Calu3 (cell line): ENCODE data around the gene IGSF9B. TPM values are rescaled to one million over a fixed set of nuclear protein-coding genes. Genes with fewer than 3 reads are reported as not detected.

Source experiments
- BruUV-seq: library from RNA; stranded (reverse); fragments of 400-500 nt; replicated peaks from 2 replicates; lab custom pipeline; 2021; lab: Mats Ljungman, UMichigan
- CTCF ChIA-PET: fragments of 300-600 bp; sonication (Branson Sonifier 250); formaldehyde crosslinking; loops from one replicate; lab custom pipeline; 2022; ENCODE audit warnings: antibody characterized with exemption; lab: Charles Lee
- DNase-seq: peaks from one replicate; pipeline ENCODE4 v3.0.0; 2022
- H3K27ac Mint-ChIP-seq: one replicate; pipeline ENCODE4 v1.8.0; 2022; ENCODE audit warnings: mixed read lengths; ENCODE audit not compliant: unreplicated experiment
- H3K27me3 Mint-ChIP-seq: one replicate; pipeline ENCODE4 v1.8.0; 2022; ENCODE audit warnings: mixed read lengths; ENCODE audit not compliant: unreplicated experiment
- H3K36me3 Mint-ChIP-seq: one replicate; pipeline ENCODE4 v1.8.0; 2022; ENCODE audit warnings: mild to moderate bottlenecking, moderate library complexity, mixed read lengths; ENCODE audit not compliant: insufficient read depth, unreplicated experiment
- H3K4me1 Mint-ChIP-seq: one replicate; pipeline ENCODE4 v1.8.0; 2022; ENCODE audit warnings: mild to moderate bottlenecking, low read depth, mixed read lengths; ENCODE audit not compliant: unreplicated experiment
- H3K4me3 Mint-ChIP-seq: one replicate; pipeline ENCODE4 v1.8.0; 2022; ENCODE audit warnings: mild to moderate bottlenecking, low read depth, moderate library complexity, mixed read lengths; ENCODE audit not compliant: unreplicated experiment
- H3K9me3 Mint-ChIP-seq: one replicate; pipeline ENCODE4 v1.8.0; 2022; ENCODE audit warnings: low read depth, mixed read lengths; ENCODE audit not compliant: unreplicated experiment
- intact Hi-C: fragments of 100-400 bp; cut with micrococcal nuclease; formaldehyde crosslinking; loops from one replicate; pipeline ENCODE4 v1.10.0; 2022; ENCODE audit not compliant: unreplicated experiment
- total RNA-seq: library from RNA; stranded (reverse); gene quantifications from 2 replicates; pipeline ENCODE4 v1.2.3, GENCODE V29; 2022
- TF ChIP-seq, protein P1 (sequence below): fragments of 200-600 bp; IDR thresholded peaks from one replicate; pipeline ENCODE4 v1.8.0; 2022; ENCODE audit warnings: antibody characterized with exemption; ENCODE audit not compliant: unreplicated experiment

The IGSF9B gene
- total RNA-seq, 1 experiment from 2014 or later, result 13.2 TPM

DNA sequence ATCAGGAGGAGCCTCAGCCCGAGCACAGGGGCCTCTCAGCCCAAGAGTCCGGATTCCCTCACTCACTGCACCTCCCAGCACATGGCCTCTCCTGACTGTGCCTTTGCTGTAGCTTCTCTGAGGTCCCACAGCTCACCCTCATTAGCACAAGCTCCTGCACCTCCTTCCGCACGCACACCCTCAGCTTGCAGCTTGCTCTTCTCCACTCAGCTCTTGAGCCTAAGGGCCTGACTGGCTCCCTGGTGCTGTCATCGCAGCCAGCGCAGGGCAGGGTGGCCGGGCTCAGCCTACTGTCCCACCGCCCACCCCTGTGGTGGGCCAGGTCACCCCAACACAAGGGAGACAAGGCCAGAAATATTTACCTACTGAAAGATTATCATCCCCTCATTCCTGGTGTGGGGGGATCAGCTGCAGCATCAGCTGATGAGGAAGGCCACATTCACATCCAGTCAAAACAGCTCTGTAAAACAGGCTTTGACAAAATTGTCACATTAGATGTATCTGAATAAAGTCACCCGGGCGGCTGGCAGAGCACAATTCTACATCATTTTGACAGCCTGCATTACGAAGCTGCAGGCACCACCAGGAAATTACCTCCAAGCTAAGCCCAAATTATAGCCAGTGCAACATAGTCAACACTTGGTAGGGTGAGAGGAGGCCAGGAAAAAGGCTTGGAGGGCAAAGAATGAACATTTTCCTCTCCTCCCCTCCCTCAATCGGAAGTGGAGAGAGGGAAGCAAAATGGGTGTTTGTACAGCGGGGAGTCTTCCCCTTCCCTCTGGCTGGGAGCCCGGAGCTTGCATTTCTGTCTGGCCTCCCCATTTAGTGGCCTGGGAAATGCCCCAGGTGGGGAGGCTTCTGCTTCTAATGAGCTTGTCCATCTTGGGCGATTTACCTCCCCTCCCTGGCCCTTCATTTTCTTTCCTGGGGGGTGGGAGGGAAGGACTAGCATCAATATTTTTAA, 29.5 kb upstream of the IGSF9B start:
- Mint-ChIP-seq H3K27ac (no peak overlapping the region), H3K27me3 (peaks cover 89% of the 10 kb centered on the region), H3K9me3 (no peaks in the 10 kb centered on the region), H3K4me1 (no peaks in the 10 kb centered on the region), H3K4me3 (no peak overlapping the region), H3K36me3 (no peaks in the 10 kb centered on the region)
- no TSS peak for BruUV-seq
- intact Hi-C loops, result no loop called here
- TF ChIP-seq, protein P1, sequence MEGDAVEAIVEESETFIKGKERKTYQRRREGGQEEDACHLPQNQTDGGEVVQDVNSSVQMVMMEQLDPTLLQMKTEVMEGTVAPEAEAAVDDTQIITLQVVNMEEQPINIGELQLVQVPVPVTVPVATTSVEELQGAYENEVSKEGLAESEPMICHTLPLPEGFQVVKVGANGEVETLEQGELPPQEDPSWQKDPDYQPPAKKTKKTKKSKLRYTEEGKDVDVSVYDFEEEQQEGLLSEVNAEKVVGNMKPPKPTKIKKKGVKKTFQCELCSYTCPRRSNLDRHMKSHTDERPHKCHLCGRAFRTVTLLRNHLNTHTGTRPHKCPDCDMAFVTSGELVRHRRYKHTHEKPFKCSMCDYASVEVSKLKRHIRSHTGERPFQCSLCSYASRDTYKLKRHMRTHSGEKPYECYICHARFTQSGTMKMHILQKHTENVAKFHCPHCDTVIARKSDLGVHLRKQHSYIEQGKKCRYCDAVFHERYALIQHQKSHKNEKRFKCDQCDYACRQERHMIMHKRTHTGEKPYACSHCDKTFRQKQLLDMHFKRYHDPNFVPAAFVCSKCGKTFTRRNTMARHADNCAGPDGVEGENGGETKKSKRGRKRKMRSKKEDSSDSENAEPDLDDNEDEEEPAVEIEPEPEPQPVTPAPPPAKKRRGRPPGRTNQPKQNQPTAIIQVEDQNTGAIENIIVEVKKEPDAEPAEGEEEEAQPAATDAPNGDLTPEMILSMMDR, result no peak
- DNase-seq, result no peak
- CTCF ChIA-PET, result no interaction called here

DNA sequence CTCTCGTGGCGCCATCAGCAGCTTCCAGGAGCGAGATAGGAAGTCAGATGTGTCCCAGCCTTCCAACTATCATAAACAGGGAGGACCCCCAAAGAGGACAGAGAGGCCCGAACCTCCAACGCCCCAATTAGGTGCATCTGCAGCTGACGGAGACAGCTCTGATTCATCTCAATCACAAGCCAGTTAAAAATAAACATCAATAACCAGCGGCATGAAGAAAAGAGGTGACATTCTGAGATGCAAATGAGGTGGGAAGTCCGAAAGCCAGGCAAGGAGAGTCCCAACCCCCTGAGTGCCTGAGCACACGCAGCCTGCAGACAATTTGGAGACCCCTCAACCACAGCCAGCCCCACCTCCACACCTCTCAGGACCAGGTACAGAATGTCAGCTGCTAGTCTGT, 28.1 kb upstream of the IGSF9B start:
- DNase-seq, result no peak
- CTCF ChIA-PET, result no interaction called here
- Mint-ChIP-seq H3K4me1 (no peaks in the 10 kb centered on the region), H3K9me3 (no peaks in the 10 kb centered on the region), H3K36me3 (no peaks in the 10 kb centered on the region), H3K27ac (no peak overlapping the region), H3K4me3 (no peak overlapping the region), H3K27me3 (peaks cover 87% of the 10 kb centered on the region)
- no TSS peak for BruUV-seq
- intact Hi-C loops, result no loop called here
- TF ChIP-seq, protein P1, result no peak

DNA sequence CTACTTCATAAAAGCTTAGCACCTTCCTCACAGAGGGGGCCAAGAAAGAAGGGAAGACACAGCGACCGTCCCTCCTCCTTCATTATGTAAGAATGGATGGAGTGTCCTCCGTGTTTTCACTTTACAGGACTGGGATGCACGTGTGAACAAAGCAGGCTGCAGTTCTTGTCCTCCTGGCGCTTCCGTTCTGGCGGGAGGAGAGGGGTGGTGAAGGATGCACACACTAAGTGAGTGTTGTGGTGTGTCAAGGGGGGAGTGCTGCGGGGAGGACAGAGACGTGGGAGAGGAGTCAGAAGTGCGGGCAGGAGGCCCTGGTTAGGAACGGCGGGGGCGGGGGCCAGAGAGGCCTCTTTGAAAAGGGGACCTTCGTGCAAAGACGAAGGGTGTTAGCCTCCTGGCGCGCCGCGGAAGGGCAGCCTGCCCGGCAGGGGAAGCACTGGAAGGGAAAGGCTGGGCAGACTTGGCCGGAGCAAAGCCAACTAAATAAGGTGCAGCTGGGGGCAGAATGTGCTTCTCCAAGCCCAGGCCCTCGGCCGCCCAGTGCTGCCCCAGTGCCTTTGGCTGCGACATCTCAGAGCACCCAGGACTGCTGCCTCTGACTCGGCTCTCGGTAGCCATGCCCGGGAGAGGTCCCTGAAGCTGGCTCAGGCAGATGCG, 27.0 kb upstream of the IGSF9B start:
- CTCF ChIA-PET, result no interaction called here
- H3K4me1 Mint-ChIP-seq, result no peaks in the 10 kb centered on the region
- peaks cover 81% of the 10 kb centered on the region for H3K27me3 Mint-ChIP-seq
- DNase-seq, result no peak
- TF ChIP-seq, protein P1, result no peak
- H3K36me3 Mint-ChIP-seq, result no peaks in the 10 kb centered on the region
- intact Hi-C loops, result no loop called here
- H3K27ac Mint-ChIP-seq, result no peak overlapping the region
- H3K4me3 Mint-ChIP-seq, result no peak overlapping the region
- BruUV-seq, result no TSS peak
- H3K9me3 Mint-ChIP-seq, result no peaks in the 10 kb centered on the region

DNA sequence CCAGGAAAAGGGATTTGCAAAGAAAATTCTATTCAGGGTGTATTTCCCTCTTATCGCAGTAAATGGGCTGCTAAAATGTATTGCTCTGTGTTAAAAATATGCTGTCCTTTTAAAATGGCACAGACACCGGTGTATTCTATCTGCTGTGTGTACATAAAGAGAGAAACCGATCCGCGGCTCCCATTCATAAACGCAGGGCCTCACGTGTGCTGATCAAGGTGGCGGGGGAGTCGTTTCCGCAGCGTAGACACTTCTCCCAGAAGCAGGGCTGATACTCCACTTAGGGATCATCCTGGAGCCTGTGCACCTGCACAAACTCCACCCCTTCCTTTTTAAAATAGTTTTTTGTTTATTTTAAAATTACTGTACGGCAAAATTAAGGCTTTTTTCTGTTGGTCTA, 26.1 kb upstream of the IGSF9B start:
- DNase-seq, result no peak
- BruUV-seq, result no TSS peak
- TF ChIP-seq, protein P1, result no peak
- no peak overlapping the region for H3K4me3 Mint-ChIP-seq
- CTCF ChIA-PET, result no interaction called here
- no peaks in the 10 kb centered on the region for H3K4me1 Mint-ChIP-seq
- intact Hi-C loops, result no loop called here
- H3K27me3 Mint-ChIP-seq, result peaks cover 81% of the 10 kb centered on the region
- no peak overlapping the region for H3K27ac Mint-ChIP-seq
- H3K36me3 Mint-ChIP-seq, result no peaks in the 10 kb centered on the region
- no peaks in the 10 kb centered on the region for H3K9me3 Mint-ChIP-seq
